HepG2 (cell line): ENCODE measurements around the gene DESI2. TPM values are rescaled to one million over a fixed set of nuclear protein-coding genes. Genes with fewer than 3 reads are reported as not detected.

Experiments used
- ATAC-seq: fragments of 200-7000 bp; cut with Tn5 transposase; 3 replicates; pipeline ENCODE4 v1.9.1; 2020; ENCODE audit warnings: mild to moderate bottlenecking, moderate library complexity
- BruUV-seq: library from RNA; stranded (reverse); fragments of 400-500 nt; replicated peaks from 2 replicates; lab custom pipeline; 2021; lab: Mats Ljungman, UMichigan
- CTCF ChIA-PET: fragments of 300-600 bp; formaldehyde crosslinking; extraction: SDS; loops from one replicate; lab custom pipeline; 2021; ENCODE audit warnings: low total read pairs, inconsistent platforms, low intra/inter-chr PET ratio; lab: Yijun Ruan, JAX
- POLR2A ChIA-PET: fragments of 350-600 bp; sonication (Branson Sonifier 250); formaldehyde crosslinking; loops from one replicate; lab custom pipeline; 2020; ENCODE audit warnings: antibody characterized with exemption, inconsistent platforms; lab: Yijun Ruan, JAX
- DNase-seq: peaks from one replicate; pipeline ENCODE4 v3.0.0-alpha.2; 2015; ENCODE audit warnings: low spot score
- FAIRE-seq: peaks from 3 replicates; lab custom pipeline; 2011; peaks lifted over from hg19 to GRCh38; lab: Jason Lieb, UNC
- H2AFZ ChIP-seq: one replicate; pipeline ENCODE4 v1.6.1; 2011; ENCODE audit warnings: low read length, inconsistent platforms
- H3K27ac ChIP-seq: fragments of 300-600 bp; 3 replicates; pipeline ENCODE4 v1.8.0; 2011; ENCODE audit warnings: mixed run types, mild to moderate bottlenecking, mixed read lengths, low read length, inconsistent platforms; ENCODE audit not compliant: insufficient read depth; ENCODE audit errors: extremely low read length
- H3K27me3 ChIP-seq, 2 experiments: fragments of 200-600 bp in 1 of 2; 2 replicates in 1 of 2; 3 replicates in 1 of 2; pipeline versions ENCODE4 v1.6.0 to v1.8.0; 2011; ENCODE audit warnings: low read length in 2 of 2, mild to moderate bottlenecking in 2 of 2, moderate library complexity in 2 of 2, inconsistent platforms in 1 of 2; ENCODE audit not compliant: insufficient read depth in 2 of 2, control insufficient read depth in 1 of 2
- H3K36me3 ChIP-seq, 2 experiments: fragments of 200-600 bp in 1 of 2; replicated peaks in 1 of 2; 2 replicates in 1 of 2; 3 replicates in 1 of 2; pipeline versions ENCODE4 v1.5.1 to v1.8.0; 2011; ENCODE audit warnings: low read length in 2 of 2, inconsistent platforms in 1 of 2; ENCODE audit not compliant: insufficient read depth in 2 of 2, control insufficient read depth in 1 of 2
- H3K4me1 ChIP-seq: 2 replicates; pipeline ENCODE4 v1.5.1; 2012; ENCODE audit warnings: low read length, inconsistent platforms; ENCODE audit not compliant: insufficient read depth
- H3K4me2 ChIP-seq: 2 replicates; pipeline ENCODE4 v1.6.0; 2011; ENCODE audit warnings: low read depth, low read length, inconsistent platforms
- H3K4me3 ChIP-seq, 3 experiments: fragments of 200-600 bp in 1 of 3; sonication (generic), shearing (Covaris generic) in 1 of 3; replicated peaks in 1 of 3; 2 replicates each; pipeline ENCODE4 v1.5.1; 2011 to 2016; ENCODE audit warnings: low read length in 3 of 3, inconsistent platforms in 2 of 3, low read depth in 2 of 3, mild to moderate bottlenecking in 2 of 3, control low read depth in 1 of 3, mixed read lengths in 1 of 3; ENCODE audit not compliant: insufficient read depth in 1 of 3
- H3K79me2 ChIP-seq: one replicate; pipeline ENCODE4 v1.6.1; 2011; ENCODE audit warnings: low read length, inconsistent platforms; ENCODE audit not compliant: insufficient read depth
- H3K9ac ChIP-seq: 2 replicates; pipeline ENCODE4 v1.6.0; 2011; ENCODE audit warnings: mild to moderate bottlenecking, low read depth, low read length, inconsistent platforms; ENCODE audit not compliant: insufficient read depth
- H3K9me3 ChIP-seq: 2 replicates; pipeline ENCODE4 v1.5.1; 2012; ENCODE audit warnings: mild to moderate bottlenecking, low read length
- H4K20me1 ChIP-seq: 2 replicates; pipeline ENCODE4 v1.6.0; 2011; ENCODE audit warnings: inconsistent platforms, mild to moderate bottlenecking, low read length, moderate library complexity; ENCODE audit not compliant: insufficient read depth
- CBX5 ChIP-seq: sonication (generic); formaldehyde crosslinking; IDR thresholded peaks from 2 replicates; pipeline ENCODE4 v1.4.0; 2020; ENCODE audit warnings: missing genetic modification reagents, borderline replicate concordance
- CEBPB ChIP-seq: IDR thresholded peaks from 2 replicates; pipeline ENCODE4 v1.6.1; 2011; ENCODE audit warnings: low read depth, low read length, improper control_type of control experiment, borderline replicate concordance
- CREM ChIP-seq, 2 experiments: sonication (generic) in 1 of 2; formaldehyde crosslinking in 1 of 2; IDR thresholded peaks; 2 replicates each; pipeline versions ENCODE4 v1.4.0 to v1.6.1; 2016 to 2020; ENCODE audit warnings: antibody characterized with exemption in 1 of 2, mild to moderate bottlenecking in 1 of 2, missing genetic modification reagents in 1 of 2
- FOSL2 ChIP-seq: sonication (generic); formaldehyde crosslinking; IDR thresholded peaks from 2 replicates; pipeline ENCODE4 v1.4.0; 2020; ENCODE audit warnings: missing genetic modification reagents
- FOXK2 ChIP-seq: fragments of 450-650 bp; IDR thresholded peaks from 2 replicates; pipeline ENCODE4 v1.6.1; 2016
- GABPA ChIP-seq, 2 experiments: IDR thresholded peaks; 2 replicates each; pipeline ENCODE4 v1.6.1; 2011 to 2016; ENCODE audit warnings: low read depth in 2 of 2, low read length in 1 of 2, missing biosample characterization in 1 of 2, missing genetic modification characterization in 1 of 2
- RORA ChIP-seq: sonication (generic); formaldehyde crosslinking; IDR thresholded peaks from 2 replicates; pipeline ENCODE4 v1.5.0; 2020; ENCODE audit warnings: mild to moderate bottlenecking, missing genetic modification reagents, moderate library complexity
- SETDB1 ChIP-seq: sonication (generic); formaldehyde crosslinking; IDR thresholded peaks from 2 replicates; pipeline ENCODE4 v1.5.1; 2020; ENCODE audit warnings: missing genetic modification reagents, mild to moderate bottlenecking, borderline replicate concordance
- SKI ChIP-seq: fragments of 450-650 bp; IDR thresholded peaks from one replicate; pipeline ENCODE4 v1.6.1; 2018; ENCODE audit warnings: mild to moderate bottlenecking; ENCODE audit not compliant: partially characterized antibody
- SP1 ChIP-seq, 2 experiments: fragments of 450-650 bp in 1 of 2; sonication (generic) in 1 of 2; formaldehyde crosslinking in 1 of 2; IDR thresholded peaks; 2 replicates each; pipeline versions ENCODE4 v1.4.0 to v1.6.1; 2016 to 2020; ENCODE audit warnings: missing genetic modification reagents in 1 of 2
- TBX3 ChIP-seq: fragments of 450-650 bp; IDR thresholded peaks from 2 replicates; pipeline ENCODE4 v1.6.1; 2017; ENCODE audit warnings: antibody characterized with exemption, mild to moderate bottlenecking, inconsistent platforms, borderline replicate concordance
- ZBTB44 ChIP-seq: sonication (generic); formaldehyde crosslinking; IDR thresholded peaks from 2 replicates; pipeline ENCODE4 v1.4.0; 2020; ENCODE audit warnings: missing genetic modification reagents
- ZNF747 ChIP-seq: sonication (generic); formaldehyde crosslinking; IDR thresholded peaks from 2 replicates; pipeline ENCODE4 v1.8.1; 2023; ENCODE audit warnings: missing genetic modification reagents, mild to moderate bottlenecking, borderline replicate concordance
- WGBS: methylation state at CpG from one replicate; pipeline ENCODE4 v1.1.6; 2017; ENCODE audit warnings: low lambda C conversion rate; 5-methylcytosine and 5-hydroxymethylcytosine counted together
- in situ Hi-C: cut with HindIII; loops from 2 replicates; pipeline ENCODE4 v1.10.0; 2017; ENCODE audit warnings: low pct_unique_long_range_greater_than_20kb; ENCODE audit not compliant: extremely low pct_ligation_motif_present
- intact Hi-C: fragments of 100-400 bp; cut with micrococcal nuclease; formaldehyde crosslinking; loops from one replicate; pipeline ENCODE4 v1.10.0; 2022; ENCODE audit not compliant: unreplicated experiment
- polyA plus RNA-seq, 8 experiments: library from polyadenylated mRNA; depleted of rRNA in 3 of 8; stranded (reverse) in 7 of 8; unstranded in 1 of 8; fragments of >200 nt; fragmentation: Illumina TruSeq in 4 of 8; extraction: Trizol in 4 of 8; gene quantifications; 2 replicates each; pipeline versions ENCODE4 v1.2.1 to v1.2.3, GENCODE V29; 2011 to 2016; ENCODE audit warnings: low read depth in 4 of 8, missing spikeins in 1 of 8, mixed read lengths in 1 of 8; ENCODE audit not compliant: insufficient read depth in 1 of 8
- total RNA-seq, 5 experiments: library from RNA; depleted of rRNA; stranded (reverse); fragments of >200 nt; fragmentation: Illumina TruSeq; extraction: Trizol; gene quantifications; 2 replicates each; pipeline ENCODE4 v1.2.3, GENCODE V29; 2016; ENCODE audit warnings: low read depth in 1 of 5
- TF ChIP-seq, protein P1 (sequence below): sonication (generic); formaldehyde crosslinking; IDR thresholded peaks from 2 replicates; pipeline ENCODE4 v1.4.0; 2020; ENCODE audit warnings: missing genetic modification reagents

Gene DESI2
- total and polyA plus RNA-seq, 2 of the 13 experiments (the other 11 are each of a cell fraction or from before 2014, with no cell fraction given) = 23.1 to 42.2 TPM

GRCh38 chr1:244675167-244675566 lies 22.2 kb downstream of the DESI2 start:
- CTCF ChIA-PET = no interaction called here
- no peaks in the 10 kb centered on the region for H3K9me3 ChIP-seq

DNA sequence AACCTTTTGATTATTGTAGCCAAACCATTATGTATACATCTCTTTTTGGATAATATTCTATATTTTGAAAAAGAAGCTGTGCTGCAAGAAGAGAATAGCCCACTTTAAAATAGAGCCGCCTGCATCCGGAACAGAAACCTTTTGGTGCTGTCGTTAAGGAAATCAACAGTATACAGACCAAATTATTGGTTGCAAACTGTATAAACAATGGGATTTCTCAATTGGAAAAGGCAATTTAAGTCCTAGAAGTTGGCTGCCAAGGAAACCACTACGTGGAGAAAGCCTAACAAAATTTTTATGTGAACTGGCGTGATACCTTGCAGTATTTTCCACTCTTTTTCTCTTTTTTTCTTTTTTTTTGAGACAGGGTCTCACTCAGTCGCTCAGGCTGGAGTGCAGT lies 25.8 kb downstream of the DESI2 start:
- Histone ChIP-seq H4K20me1 (no peaks in the 10 kb centered on the region), H3K4me3 (no peak overlapping the region), H3K4me2 (no peak overlapping the region), H3K4me1 (no peaks in the 10 kb centered on the region), H3K79me2 (peaks cover 28% of the 10 kb centered on the region), H3K9me3 (no peaks in the 10 kb centered on the region), H3K36me3 (peaks cover under 1 to 9% of the 10 kb centered on the region in 2 experiments; a peak in 1 of 5 replicates), H3K27ac (no peak overlapping the region), H3K9ac (no peak overlapping the region)
- 69% methylated on average over 6 of the region's 6 CpGs for WGBS
- ChIA-PET CTCF (no interaction called here), POLR2A (no interaction called here)
- BruUV-seq = no TSS peak
- in situ Hi-C loops = no loop called here
- FAIRE-seq (no peak), DNase-seq (no peak)
- TF ChIP-seq SKI (no peak), CBX5 (no peak), GABPA (IDR thresholded peaks at IDR 0.05; ENCODE audit: low read depth, low read length) (no peak), GABPA (CRISPR knock-in tag; IDR thresholded peaks at IDR 0.05; ENCODE audit: low read depth) (no peak), FOSL2 (no peak), CREM (IDR thresholded peaks at IDR 0.05) (no peak), CREM (CRISPR knock-in tag; IDR thresholded peaks at IDR 0.05) (no peak), ZNF747 (CRISPR knock-in tag) (no peak), SP1 (IDR thresholded peaks at IDR 0.05) (no peak), SP1 (CRISPR knock-in tag; IDR thresholded peaks at IDR 0.05) (no peak), SETDB1 (CRISPR knock-in tag) (no peak), ZBTB44 (CRISPR knock-in tag) (no peak), TBX3 (no peak), FOXK2 (no peak)
- TF ChIP-seq, protein P1, sequence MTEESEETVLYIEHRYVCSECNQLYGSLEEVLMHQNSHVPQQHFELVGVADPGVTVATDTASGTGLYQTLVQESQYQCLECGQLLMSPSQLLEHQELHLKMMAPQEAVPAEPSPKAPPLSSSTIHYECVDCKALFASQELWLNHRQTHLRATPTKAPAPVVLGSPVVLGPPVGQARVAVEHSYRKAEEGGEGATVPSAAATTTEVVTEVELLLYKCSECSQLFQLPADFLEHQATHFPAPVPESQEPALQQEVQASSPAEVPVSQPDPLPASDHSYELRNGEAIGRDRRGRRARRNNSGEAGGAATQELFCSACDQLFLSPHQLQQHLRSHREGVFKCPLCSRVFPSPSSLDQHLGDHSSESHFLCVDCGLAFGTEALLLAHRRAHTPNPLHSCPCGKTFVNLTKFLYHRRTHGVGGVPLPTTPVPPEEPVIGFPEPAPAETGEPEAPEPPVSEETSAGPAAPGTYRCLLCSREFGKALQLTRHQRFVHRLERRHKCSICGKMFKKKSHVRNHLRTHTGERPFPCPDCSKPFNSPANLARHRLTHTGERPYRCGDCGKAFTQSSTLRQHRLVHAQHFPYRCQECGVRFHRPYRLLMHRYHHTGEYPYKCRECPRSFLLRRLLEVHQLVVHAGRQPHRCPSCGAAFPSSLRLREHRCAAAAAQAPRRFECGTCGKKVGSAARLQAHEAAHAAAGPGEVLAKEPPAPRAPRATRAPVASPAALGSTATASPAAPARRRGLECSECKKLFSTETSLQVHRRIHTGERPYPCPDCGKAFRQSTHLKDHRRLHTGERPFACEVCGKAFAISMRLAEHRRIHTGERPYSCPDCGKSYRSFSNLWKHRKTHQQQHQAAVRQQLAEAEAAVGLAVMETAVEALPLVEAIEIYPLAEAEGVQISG (CRISPR knock-in tag) = no peak
- TF ChIP-seq, all 625 proteins: peak for 0
- intact Hi-C loops = no loop called here
- ATAC-seq = no peak
- Histone ChIP-seq H2AFZ (no peak overlapping the region), H3K27me3 (no peaks in the 10 kb centered on the region)

More at GRCh38 chr1:244675167-244675566, 22.2 kb downstream of the DESI2 start:
- no peak overlapping the region for H3K4me3 ChIP-seq
- no peak overlapping the region for H3K27ac ChIP-seq
- WGBS = 97% methylated on average over 2 of the region's 2 CpGs
- no peak overlapping the region for H3K9ac ChIP-seq
- no peaks in the 10 kb centered on the region for H3K4me1 ChIP-seq
- DNase-seq (no peak), FAIRE-seq (no peak), ATAC-seq (no peak)
- H3K27me3 ChIP-seq = no peaks in the 10 kb centered on the region
- no peaks in the 10 kb centered on the region for H4K20me1 ChIP-seq
- BruUV-seq = no TSS peak
- POLR2A ChIA-PET = interaction anchor here (0.8 kb wide), 1 partner anchor 10 kb away, joined by 3 read pairs; no protein-coding TSS in a partner anchor
- no peak overlapping the region for H2AFZ ChIP-seq
- intact Hi-C loops (no loop called here), in situ Hi-C loops (no loop called here)
- H3K79me2 ChIP-seq = peaks cover 32% of the 10 kb centered on the region
- TF ChIP-seq RORA (CRISPR knock-in tag) = no peak
- peak; percentile 85 for TF ChIP-seq CEBPB
- peaks cover 2 to 11% of the 10 kb centered on the region in 2 experiments; a peak in 2 of 5 replicates for H3K36me3 ChIP-seq
- H3K4me2 ChIP-seq = no peak overlapping the region
